ENCODE data around the gene STYXL2. TPM values are rescaled to one million over a fixed set of nuclear protein-coding genes. Genes with fewer than 3 reads are reported as not detected.

The STYXL2 gene
- total and polyA plus RNA-seq, 9 of the 15 experiments (the other 6 are each of a cell fraction or from before 2014, with no cell fraction given): not detected

DNA sequence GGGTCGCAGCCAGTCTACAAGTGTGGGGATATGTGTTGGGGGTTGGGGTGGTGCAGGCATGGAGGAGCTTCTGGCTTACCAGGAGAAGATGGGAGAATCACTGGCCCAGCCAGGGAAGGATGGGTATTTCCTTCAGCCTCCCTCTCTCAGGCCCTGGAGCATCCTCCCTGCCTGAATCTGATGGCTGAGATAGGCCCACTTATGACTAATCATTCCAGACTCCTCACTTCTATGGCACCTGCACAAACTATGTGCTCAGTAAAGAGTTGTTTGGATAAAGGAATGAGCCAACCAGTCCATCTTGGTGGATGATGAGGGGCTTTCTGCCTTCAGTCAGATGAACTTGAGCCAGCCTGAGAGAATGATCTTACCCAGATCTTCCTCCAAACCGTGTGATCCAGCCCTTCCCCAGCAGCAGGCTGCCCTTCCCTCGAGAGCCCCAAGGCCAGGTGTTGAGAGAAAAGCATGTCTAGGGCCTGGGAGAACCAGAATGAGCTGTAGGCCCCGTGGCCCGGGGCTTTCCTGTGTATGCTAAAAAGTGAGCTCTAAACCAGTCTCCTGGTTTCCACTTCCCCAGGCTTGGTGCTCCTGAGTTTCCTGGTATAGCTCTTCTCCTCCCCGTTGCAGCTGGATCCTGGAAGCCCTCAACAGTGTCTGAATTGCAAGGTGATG, 5.0 kb upstream of the STYXL2 start:
- H4K20me1 ChIP-seq (replicated peaks; ENCODE audit: control insufficient read depth, insufficient read depth, low read length): no peaks in the 10 kb centered on the region
- ChIA-PET POLR2A (interaction anchor here (0.5 to 0.8 kb wide), 5 partner anchors 15 to 38 kb away, joined by 3 to 4 read pairs (median 3); no protein-coding TSS in a partner anchor), CTCF (ENCODE audit: low intra/inter-chr PET ratio) (no interaction called here)
- H3K9ac ChIP-seq (ENCODE audit: insufficient read depth in 1 of 2, low read depth in 2 of 2, low read length in 2 of 2): no peak overlapping the region
- no peaks in the 10 kb centered on the region for H3K9me1 ChIP-seq (ENCODE audit: control insufficient read depth, insufficient read depth, low read length)
- DNase-seq (ENCODE audit: extremely low read depth in 1 of 4, low spot score in 3 of 4) (no peak), ATAC-seq (no peak), FAIRE-seq (no peak)
- H2AFZ ChIP-seq (ENCODE audit: low read depth, low read length): no peak overlapping the region
- no peaks in the 10 kb centered on the region for H3K36me3 ChIP-seq (ENCODE audit: control insufficient read depth, insufficient read depth, low read length)
- H3K4me3 ChIP-seq: no peak overlapping the region
- no peak overlapping the region for H3K27ac ChIP-seq (ENCODE audit: extremely low read depth, low read depth, low read length)
- no peaks in the 10 kb centered on the region for H3K9me3 ChIP-seq (replicated peaks; ENCODE audit: control insufficient read depth, insufficient read depth, low read depth, low read length)
- H3K27me3 ChIP-seq (ENCODE audit: control insufficient read depth in 2 of 2, insufficient read depth in 2 of 2, low read length in 2 of 2): peaks cover 35 to 49% of the 10 kb centered on the region in 2 experiments; a peak in 4 of 5 replicates
- no peaks in the 10 kb centered on the region for H3K4me1 ChIP-seq (replicated peaks in 1 of 2; ENCODE audit: control insufficient read depth in 2 of 2, insufficient read depth in 2 of 2, low read length in 2 of 2)
- intact Hi-C loops (cut with micrococcal nuclease): no loop called here
- H3K79me2 ChIP-seq (ENCODE audit: control insufficient read depth, insufficient read depth, low read length): no peaks in the 10 kb centered on the region
- TF ChIP-seq, protein P1, sequence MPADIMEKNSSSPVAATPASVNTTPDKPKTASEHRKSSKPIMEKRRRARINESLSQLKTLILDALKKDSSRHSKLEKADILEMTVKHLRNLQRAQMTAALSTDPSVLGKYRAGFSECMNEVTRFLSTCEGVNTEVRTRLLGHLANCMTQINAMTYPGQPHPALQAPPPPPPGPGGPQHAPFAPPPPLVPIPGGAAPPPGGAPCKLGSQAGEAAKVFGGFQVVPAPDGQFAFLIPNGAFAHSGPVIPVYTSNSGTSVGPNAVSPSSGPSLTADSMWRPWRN (IDR thresholded peaks at IDR 0.05; ENCODE audit: low read depth): no peak
- TF ChIP-seq EHMT2 (IDR thresholded peaks at IDR 0.05) (no peak), SP2 (IDR thresholded peaks at IDR 0.05; ENCODE audit: extremely low read depth, low read depth, low read length, poor library complexity, severe bottlenecking) (no peak), TOE1 (IDR thresholded peaks at IDR 0.05; ENCODE audit: borderline replicate concordance) (no peak), TOE1 (CRISPR knock-in tag; IDR thresholded peaks at IDR 0.05; ENCODE audit: borderline replicate concordance, low read depth) (no peak), RFX1 (IDR thresholded peaks at IDR 0.05) (no peak), SMARCE1 (IDR thresholded peaks at IDR 0.05) (no peak), MECOM (CRISPR knock-in tag; IDR thresholded peaks at IDR 0.05) (no peak), NCOA4 (IDR thresholded peaks at IDR 0.05; ENCODE audit: partially characterized antibody) (no peak), SMARCB1 (IDR thresholded peaks at IDR 0.05; ENCODE audit: insufficient read length, low read depth) (no peak), RBM15 (IDR thresholded peaks at IDR 0.05; ENCODE audit: insufficient read depth, low read length) (no peak), CC2D1A (IDR thresholded peaks at IDR 0.05) (no peak)
- TF ChIP-seq, protein P2, sequence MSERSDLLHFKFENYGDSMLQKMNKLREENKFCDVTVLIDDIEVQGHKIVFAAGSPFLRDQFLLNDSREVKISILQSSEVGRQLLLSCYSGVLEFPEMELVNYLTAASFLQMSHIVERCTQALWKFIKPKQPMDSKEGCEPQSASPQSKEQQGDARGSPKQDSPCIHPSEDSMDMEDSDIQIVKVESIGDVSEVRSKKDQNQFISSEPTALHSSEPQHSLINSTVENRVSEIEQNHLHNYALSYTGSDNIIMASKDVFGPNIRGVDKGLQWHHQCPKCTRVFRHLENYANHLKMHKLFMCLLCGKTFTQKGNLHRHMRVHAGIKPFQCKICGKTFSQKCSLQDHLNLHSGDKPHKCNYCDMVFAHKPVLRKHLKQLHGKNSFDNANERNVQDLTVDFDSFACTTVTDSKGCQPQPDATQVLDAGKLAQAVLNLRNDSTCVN (CRISPR knock-in tag; IDR thresholded peaks at IDR 0.05): no peak
- TF ChIP-seq, protein P3, sequence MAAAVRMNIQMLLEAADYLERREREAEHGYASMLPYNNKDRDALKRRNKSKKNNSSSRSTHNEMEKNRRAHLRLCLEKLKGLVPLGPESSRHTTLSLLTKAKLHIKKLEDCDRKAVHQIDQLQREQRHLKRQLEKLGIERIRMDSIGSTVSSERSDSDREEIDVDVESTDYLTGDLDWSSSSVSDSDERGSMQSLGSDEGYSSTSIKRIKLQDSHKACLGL (CRISPR knock-in tag; IDR thresholded peaks at IDR 0.05; ENCODE audit: borderline replicate concordance, poor library complexity, severe bottlenecking): no peak
- TF ChIP-seq, protein P4, sequence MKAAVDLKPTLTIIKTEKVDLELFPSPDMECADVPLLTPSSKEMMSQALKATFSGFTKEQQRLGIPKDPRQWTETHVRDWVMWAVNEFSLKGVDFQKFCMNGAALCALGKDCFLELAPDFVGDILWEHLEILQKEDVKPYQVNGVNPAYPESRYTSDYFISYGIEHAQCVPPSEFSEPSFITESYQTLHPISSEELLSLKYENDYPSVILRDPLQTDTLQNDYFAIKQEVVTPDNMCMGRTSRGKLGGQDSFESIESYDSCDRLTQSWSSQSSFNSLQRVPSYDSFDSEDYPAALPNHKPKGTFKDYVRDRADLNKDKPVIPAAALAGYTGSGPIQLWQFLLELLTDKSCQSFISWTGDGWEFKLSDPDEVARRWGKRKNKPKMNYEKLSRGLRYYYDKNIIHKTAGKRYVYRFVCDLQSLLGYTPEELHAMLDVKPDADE (conservative IDR thresholded peaks at IDR 0.05; ENCODE audit: control insufficient read depth, low read depth, low read length): no peak
- 0% methylated on average over 6 of the region's 6 CpGs for WGBS (ENCODE audit: insufficient coverage, low coverage, missing lambda C conversion rate)
- in situ Hi-C loops (cut with MboI): no loop called here
- H3K4me2 ChIP-seq (ENCODE audit: insufficient read depth, low read length): no peak overlapping the region
- BruUV-seq (replicated peaks): no TSS peak
